ENCODE measurements around the gene HEY2.

Gene HEY2

GRCh38 chr6:125745281-125746018, 4.0 kb upstream of the HEY2 start:
- DNase-seq = no peak

GRCh38 chr6:125746019-125746414, 3.4 kb upstream of the HEY2 start:
- no peak for DNase-seq

GRCh38 chr6:125746731-125747588, 2.5 kb upstream of the HEY2 start:
- DNase-seq = peak; percentile 61

- peak; percentile 53 for DNase-seq
Observed at GRCh38 chr6:125747589-125748405, 1.6 kb upstream of the HEY2 start.

- peak; percentile 40 for DNase-seq
Observed at GRCh38 chr6:125748406-125749172, 843 bp upstream of the HEY2 start.

- DNase-seq = no peak
Observed at GRCh38 chr6:125749865-125750691, 646 bp downstream of the HEY2 start.

- no peak for DNase-seq
Observed at GRCh38 chr6:125750692-125751333, 1.4 kb downstream of the HEY2 start.

GRCh38 chr6:125751334-125751916, 2.0 kb downstream of the HEY2 start:
- DNase-seq = no peak

- DNase-seq = no peak
Observed at GRCh38 chr6:125752773-125753172, 3.3 kb downstream of the HEY2 start.

GRCh38 chr6:125753218-125753936, 3.9 kb downstream of the HEY2 start:
- no peak for DNase-seq

GRCh38 chr6:125753937-125754259, 4.5 kb downstream of the HEY2 start:
- DNase-seq = no peak

- DNase-seq = no peak
Observed at GRCh38 chr6:125754566-125754965, 5.1 kb downstream of the HEY2 start.

- DNase-seq = no peak
Observed at GRCh38 chr6:125759184-125759902, 9.9 kb downstream of the HEY2 start.

GRCh38 chr6:125759959-125760457, 10.6 kb downstream of the HEY2 start:
- no peak for DNase-seq

- no peak for DNase-seq
Observed at GRCh38 chr6:125764121-125764671, 14.8 kb downstream of the HEY2 start.

- DNase-seq = no peak
Observed at GRCh38 chr6:125765944-125766343, 16.5 kb downstream of the HEY2 start.

- no peak for DNase-seq
Observed at GRCh38 chr6:125766641-125767040, 17.2 kb downstream of the HEY2 start.

GRCh38 chr6:125769147-125769783, 19.8 kb downstream of the HEY2 start:
- DNase-seq = no peak
